Activated CD4-positive, alpha-beta T cell treated with anti-CD3 and anti-CD28 coated beads, Interleukin-2, amount 50 U/mL, for 48 hours (primary cell): ENCODE results near the gene CYP19A1.
"Not testable (repeated sequence)": the region's sequence is repeated elsewhere in the genome, so short reads cannot be mapped to it uniquely, and the experiment has no call there.

Experiments
- DNase-seq, 2 experiments: peaks; one replicate each; pipeline ENCODE4 v3.0.0-alpha.2; 2020

Gene CYP19A1

GRCh38 chr15:51201581-51201980 lies 136.8 kb downstream of the CYP19A1 start:
- no peak for DNase-seq

GRCh38 chr15:51200792-51201191 lies 137.6 kb downstream of the CYP19A1 start:
- DNase-seq, result no peak

- no peak for DNase-seq
These were observed 138.9 kb downstream of the CYP19A1 start for GRCh38 chr15:51199541-51199940.

- no peak for DNase-seq
These were observed 139.6 kb downstream of the CYP19A1 start for GRCh38 chr15:51198701-51199232.

GRCh38 chr15:51195459-51195858 lies 142.9 kb downstream of the CYP19A1 start:
- no peak for DNase-seq

- no peak for DNase-seq
These were observed 144.4 kb downstream of the CYP19A1 start for GRCh38 chr15:51193979-51194378.

- no peak for DNase-seq
These were observed 144.9 kb downstream of the CYP19A1 start for GRCh38 chr15:51193526-51193925.

- DNase-seq, result peak; percentile 90
These were observed 145.7 kb downstream of the CYP19A1 start for GRCh38 chr15:51192521-51193280.

- DNase-seq, result no peak
These were observed 146.6 kb downstream of the CYP19A1 start for GRCh38 chr15:51191766-51192165.

GRCh38 chr15:51191072-51191670 lies 147.2 kb downstream of the CYP19A1 start:
- DNase-seq, result no peak

- DNase-seq, result no peak
These were observed 147.8 kb downstream of the CYP19A1 start for GRCh38 chr15:51190424-51191068.

- DNase-seq, result no peak
These were observed 148.6 kb downstream of the CYP19A1 start for GRCh38 chr15:51189669-51190385.

- DNase-seq, result not testable (repeated sequence)
These were observed 149.6 kb downstream of the CYP19A1 start for GRCh38 chr15:51188791-51189190.

GRCh38 chr15:51186891-51187290 lies 151.5 kb downstream of the CYP19A1 start:
- DNase-seq, result no peak

GRCh38 chr15:51186181-51186705 lies 152.2 kb downstream of the CYP19A1 start:
- no peak for DNase-seq

GRCh38 chr15:51185213-51186159 lies 152.9 kb downstream of the CYP19A1 start:
- DNase-seq, result no peak

- DNase-seq, result no peak
These were observed 153.8 kb downstream of the CYP19A1 start for GRCh38 chr15:51184627-51185026.

GRCh38 chr15:51183076-51183475 lies 155.3 kb downstream of the CYP19A1 start:
- DNase-seq, result no peak

GRCh38 chr15:51181905-51182304 lies 156.5 kb downstream of the CYP19A1 start:
- DNase-seq, result no peak

GRCh38 chr15:51181221-51181620 lies 157.2 kb downstream of the CYP19A1 start:
- no peak for DNase-seq

- DNase-seq, result no peak
These were observed 157.9 kb downstream of the CYP19A1 start for GRCh38 chr15:51180534-51180933.

- DNase-seq, result no peak
These were observed 158.4 kb downstream of the CYP19A1 start for GRCh38 chr15:51180011-51180410.
